Neural progenitor cell (in vitro differentiated cells): ENCODE measurements around the gene FAIM2. TPM values are rescaled to one million over a fixed set of nuclear protein-coding genes. Genes with fewer than 3 reads are reported as not detected.
A peak's percentile ranks its signal among the peaks of the same experiment; 100 is the strongest.

Source experiments
- DNase-seq: peaks from one replicate; pipeline ENCODE4 v3.0.0-alpha.2; 2016; ENCODE audit warnings: low spot score
- H2AFZ ChIP-seq: fragments of 200-600 bp; sonication (generic); replicated peaks from 2 replicates; pipeline ENCODE4 v1.6.1; 2016; ENCODE audit warnings: antibody characterized with exemption
- H3F3A ChIP-seq: fragments of 200-600 bp; sonication (generic); 2 replicates; pipeline ENCODE4 v1.6.1; 2016; ENCODE audit warnings: antibody characterized with exemption, low read depth
- H3K27ac ChIP-seq: fragments of 200-600 bp; sonication (generic); 2 replicates; pipeline ENCODE4 v1.5.1; 2016; ENCODE audit warnings: mild to moderate bottlenecking
- H3K27me3 ChIP-seq: fragments of 200-600 bp; sonication (generic); 2 replicates; pipeline ENCODE4 v1.6.1; 2016; ENCODE audit warnings: mild to moderate bottlenecking, moderate library complexity
- H3K36me3 ChIP-seq: fragments of 200-600 bp; sonication (generic); 2 replicates; pipeline ENCODE4 v1.5.1; 2016
- H3K4me1 ChIP-seq: fragments of 200-600 bp; sonication (generic); 2 replicates; pipeline ENCODE4 v1.6.1; 2016; ENCODE audit warnings: mixed run types
- H3K4me2 ChIP-seq: fragments of 200-600 bp; sonication (generic); 2 replicates; pipeline ENCODE4 v1.6.1; 2016
- H3K4me3 ChIP-seq: fragments of 200-600 bp; sonication (generic); 2 replicates; pipeline ENCODE4 v1.5.1; 2016
- H3K79me2 ChIP-seq: fragments of 200-600 bp; sonication (generic); 2 replicates; pipeline ENCODE4 v1.6.1; 2016; ENCODE audit warnings: low read depth
- H3K9ac ChIP-seq: fragments of 200-600 bp; sonication (generic); 2 replicates; pipeline ENCODE4 v1.6.1; 2016
- H3K9me3 ChIP-seq: fragments of 200-600 bp; sonication (generic); 2 replicates; pipeline ENCODE4 v1.5.1; 2016; ENCODE audit warnings: low read depth
- H4K20me1 ChIP-seq: fragments of 200-600 bp; sonication (generic); 2 replicates; pipeline ENCODE4 v1.6.1; 2016; ENCODE audit warnings: low read depth
- H3K27ac Mint-ChIP-seq: 3 replicates; pipeline ENCODE4 v1.8.0; 2021; ENCODE audit warnings: mixed read lengths
- H3K27me3 Mint-ChIP-seq: 2 replicates; pipeline ENCODE4 v1.8.0; 2022; ENCODE audit warnings: low read depth, mild to moderate bottlenecking, inconsistent platforms, moderate library complexity, mixed read lengths; ENCODE audit not compliant: insufficient read depth
- H3K36me3 Mint-ChIP-seq: 3 replicates; pipeline ENCODE4 v1.8.0; 2021; ENCODE audit warnings: mixed read lengths
- H3K4me1 Mint-ChIP-seq: 3 replicates; pipeline ENCODE4 v1.8.0; 2021; ENCODE audit warnings: mixed read lengths
- H3K4me3 Mint-ChIP-seq: 3 replicates; pipeline ENCODE4 v1.8.0; 2021; ENCODE audit warnings: mild to moderate bottlenecking, moderate library complexity, mixed read lengths
- H3K9me3 Mint-ChIP-seq: 3 replicates; pipeline ENCODE4 v1.8.0; 2020; ENCODE audit warnings: mixed read lengths
- EZH2 ChIP-seq: fragments of 200-600 bp; sonication (generic); IDR thresholded peaks from 2 replicates; pipeline ENCODE4 v1.6.1; 2017; ENCODE audit warnings: antibody characterized with exemption, mild to moderate bottlenecking, moderate library complexity
- EZH2phosphoT487 ChIP-seq: fragments of 200-600 bp; sonication (generic); IDR thresholded peaks from 2 replicates; pipeline ENCODE4 v1.6.1; 2017; ENCODE audit warnings: antibody characterized with exemption
- total RNA-seq: library from RNA; depleted of rRNA; stranded (reverse); fragments of >200 nt; gene quantifications from 2 replicates; pipeline ENCODE4 v1.2.3, GENCODE V29; 2015; ENCODE audit warnings: low replicate concordance
- TF ChIP-seq, protein P1 (sequence below): fragments of 200-600 bp; sonication (generic); IDR thresholded peaks from 2 replicates; pipeline ENCODE4 v1.5.1; 2017; ENCODE audit warnings: antibody characterized with exemption, mild to moderate bottlenecking

FAIM2 gene
- total RNA-seq, 1 donor from 2014 or later, result 0.39 TPM

GRCh38 chr12:49824895-49825294 is 78.8 kb downstream of the FAIM2 start:
- Mint-ChIP-seq H3K9me3 (no peaks in the 10 kb centered on the region), H3K36me3 (peaks cover 10% of the 10 kb centered on the region), H3K4me1 (peaks cover 35% of the 10 kb centered on the region), H3K27ac (peak overlapping the region; percentile 65), H3K27me3 (peaks cover 8% of the 10 kb centered on the region), H3K4me3 (peak overlapping the region; percentile 31)
- Histone ChIP-seq H3K79me2 (peaks cover 33% of the 10 kb centered on the region), H4K20me1 (peaks cover 71% of the 10 kb centered on the region), H3K4me3 (no peak overlapping the region), H3K27ac (no peak overlapping the region), H2AFZ (no peak overlapping the region), H3K4me2 (no peak overlapping the region), H3K9me3 (no peaks in the 10 kb centered on the region), H3K9ac (no peak overlapping the region), H3F3A (peaks cover 50% of the 10 kb centered on the region), H3K36me3 (no peaks in the 10 kb centered on the region), H3K4me1 (peaks cover 45% of the 10 kb centered on the region), H3K27me3 (no peaks in the 10 kb centered on the region)
- TF ChIP-seq, protein P1, sequence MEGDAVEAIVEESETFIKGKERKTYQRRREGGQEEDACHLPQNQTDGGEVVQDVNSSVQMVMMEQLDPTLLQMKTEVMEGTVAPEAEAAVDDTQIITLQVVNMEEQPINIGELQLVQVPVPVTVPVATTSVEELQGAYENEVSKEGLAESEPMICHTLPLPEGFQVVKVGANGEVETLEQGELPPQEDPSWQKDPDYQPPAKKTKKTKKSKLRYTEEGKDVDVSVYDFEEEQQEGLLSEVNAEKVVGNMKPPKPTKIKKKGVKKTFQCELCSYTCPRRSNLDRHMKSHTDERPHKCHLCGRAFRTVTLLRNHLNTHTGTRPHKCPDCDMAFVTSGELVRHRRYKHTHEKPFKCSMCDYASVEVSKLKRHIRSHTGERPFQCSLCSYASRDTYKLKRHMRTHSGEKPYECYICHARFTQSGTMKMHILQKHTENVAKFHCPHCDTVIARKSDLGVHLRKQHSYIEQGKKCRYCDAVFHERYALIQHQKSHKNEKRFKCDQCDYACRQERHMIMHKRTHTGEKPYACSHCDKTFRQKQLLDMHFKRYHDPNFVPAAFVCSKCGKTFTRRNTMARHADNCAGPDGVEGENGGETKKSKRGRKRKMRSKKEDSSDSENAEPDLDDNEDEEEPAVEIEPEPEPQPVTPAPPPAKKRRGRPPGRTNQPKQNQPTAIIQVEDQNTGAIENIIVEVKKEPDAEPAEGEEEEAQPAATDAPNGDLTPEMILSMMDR, result no peak
- TF ChIP-seq EZH2phosphoT487 (no peak), EZH2 (no peak)
- no peak for DNase-seq

- Mint-ChIP-seq H3K4me3 (no peak overlapping the region), H3K27me3 (peaks cover 9% of the 10 kb centered on the region)
- peaks cover 44% of the 10 kb centered on the region for H3K4me1 ChIP-seq
Observed at GRCh38 chr12:49824416-49824815, 79.3 kb downstream of the FAIM2 start.

GRCh38 chr12:49823951-49824350 is 79.7 kb downstream of the FAIM2 start:
- Histone ChIP-seq H4K20me1 (peaks cover 79% of the 10 kb centered on the region), H3K27ac (no peak overlapping the region), H3F3A (peaks cover 41% of the 10 kb centered on the region), H3K4me2 (no peak overlapping the region), H3K9ac (no peak overlapping the region), H3K9me3 (no peaks in the 10 kb centered on the region), H3K27me3 (no peaks in the 10 kb centered on the region), H3K79me2 (peaks cover 39% of the 10 kb centered on the region), H2AFZ (no peak overlapping the region), H3K4me3 (no peak overlapping the region), H3K4me1 (peaks cover 40% of the 10 kb centered on the region), H3K36me3 (no peaks in the 10 kb centered on the region)
- Mint-ChIP-seq H3K36me3 (peaks cover 15% of the 10 kb centered on the region), H3K27me3 (peaks cover 9% of the 10 kb centered on the region), H3K4me3 (no peak overlapping the region), H3K9me3 (no peaks in the 10 kb centered on the region), H3K27ac (no peak overlapping the region), H3K4me1 (peaks cover 30% of the 10 kb centered on the region)
- no peak for DNase-seq
- no peak for TF ChIP-seq EZH2
- no peak for TF ChIP-seq EZH2phosphoT487
- TF ChIP-seq, protein P1, result no peak

More at GRCh38 chr12:49824416-49824815, 79.3 kb downstream of the FAIM2 start:
- Histone ChIP-seq H3K27me3 (no peaks in the 10 kb centered on the region), H3F3A (peaks cover 45% of the 10 kb centered on the region), H3K9me3 (no peaks in the 10 kb centered on the region), H3K9ac (no peak overlapping the region), H3K4me3 (no peak overlapping the region), H3K27ac (no peak overlapping the region), H4K20me1 (peaks cover 76% of the 10 kb centered on the region), H3K36me3 (no peaks in the 10 kb centered on the region), H2AFZ (no peak overlapping the region), H3K79me2 (peaks cover 38% of the 10 kb centered on the region), H3K4me2 (no peak overlapping the region)
- no peak for TF ChIP-seq EZH2phosphoT487
- TF ChIP-seq, protein P1, result no peak
- Mint-ChIP-seq H3K4me1 (peaks cover 34% of the 10 kb centered on the region), H3K9me3 (no peaks in the 10 kb centered on the region), H3K27ac (no peak overlapping the region), H3K36me3 (peaks cover 13% of the 10 kb centered on the region)
- no peak for DNase-seq
